Lower leg skin (tissue), 3 donors: ENCODE data around the gene BSG.

Experiments
- CTCF ChIP-seq, 3 donors: fragments of 450-650 bp; IDR thresholded peaks; one replicate each; pipeline ENCODE4 v1.5.1; 2016; ENCODE audit warnings: antibody characterized with exemption in 3 of 3, mild to moderate bottlenecking in 3 of 3, moderate library complexity in 2 of 3
- POLR2A ChIP-seq, 2 donors: fragments of 450-650 bp; IDR thresholded peaks; one replicate each; pipeline ENCODE4 v1.6.1; 2016 to 2017; ENCODE audit warnings: antibody characterized with exemption in 2 of 2, mild to moderate bottlenecking in 1 of 2, moderate library complexity in 1 of 2

GRCh38 chr19:536881-537404 lies 35.5 kb upstream of the BSG start:
- TF ChIP-seq CTCF (IDR thresholded peaks at IDR 0.05) (no peak), POLR2A (IDR thresholded peaks at IDR 0.05) (no peak)
